HepG2 (cell line): ENCODE data around the gene ARHGAP9. TPM values are rescaled to one million over a fixed set of nuclear protein-coding genes. Genes with fewer than 3 reads are reported as not detected.
A peak's percentile ranks its signal among the peaks of the same experiment; 100 is the strongest.

Experiments used
- ATAC-seq: fragments of 200-7000 bp; cut with Tn5 transposase; 3 replicates; pipeline ENCODE4 v1.9.1; 2020; ENCODE audit warnings: mild to moderate bottlenecking, moderate library complexity
- BruUV-seq: library from RNA; stranded (reverse); fragments of 400-500 nt; replicated peaks from 2 replicates; lab custom pipeline; 2021; lab: Mats Ljungman, UMichigan
- CTCF ChIA-PET: fragments of 300-600 bp; formaldehyde crosslinking; extraction: SDS; loops from one replicate; lab custom pipeline; 2021; ENCODE audit warnings: low total read pairs, inconsistent platforms, low intra/inter-chr PET ratio; lab: Yijun Ruan, JAX
- POLR2A ChIA-PET: fragments of 350-600 bp; sonication (Branson Sonifier 250); formaldehyde crosslinking; loops from one replicate; lab custom pipeline; 2020; ENCODE audit warnings: antibody characterized with exemption, inconsistent platforms; lab: Yijun Ruan, JAX
- DNase-seq: peaks from one replicate; pipeline ENCODE4 v3.0.0-alpha.2; 2015; ENCODE audit warnings: low spot score
- FAIRE-seq: peaks from 3 replicates; lab custom pipeline; 2011; peaks lifted over from hg19 to GRCh38; lab: Jason Lieb, UNC
- H2AFZ ChIP-seq: one replicate; pipeline ENCODE4 v1.6.1; 2011; ENCODE audit warnings: low read length, inconsistent platforms
- H3K27ac ChIP-seq: fragments of 300-600 bp; 3 replicates; pipeline ENCODE4 v1.8.0; 2011; ENCODE audit warnings: mixed run types, mild to moderate bottlenecking, mixed read lengths, low read length, inconsistent platforms; ENCODE audit not compliant: insufficient read depth; ENCODE audit errors: extremely low read length
- H3K27me3 ChIP-seq, 2 experiments: fragments of 200-600 bp in 1 of 2; 2 replicates in 1 of 2; 3 replicates in 1 of 2; pipeline versions ENCODE4 v1.6.0 to v1.8.0; 2011; ENCODE audit warnings: low read length in 2 of 2, mild to moderate bottlenecking in 2 of 2, moderate library complexity in 2 of 2, inconsistent platforms in 1 of 2; ENCODE audit not compliant: insufficient read depth in 2 of 2, control insufficient read depth in 1 of 2
- H3K36me3 ChIP-seq, 2 experiments: fragments of 200-600 bp in 1 of 2; replicated peaks in 1 of 2; 2 replicates in 1 of 2; 3 replicates in 1 of 2; pipeline versions ENCODE4 v1.5.1 to v1.8.0; 2011; ENCODE audit warnings: low read length in 2 of 2, inconsistent platforms in 1 of 2; ENCODE audit not compliant: insufficient read depth in 2 of 2, control insufficient read depth in 1 of 2
- H3K4me1 ChIP-seq: 2 replicates; pipeline ENCODE4 v1.5.1; 2012; ENCODE audit warnings: low read length, inconsistent platforms; ENCODE audit not compliant: insufficient read depth
- H3K4me2 ChIP-seq: 2 replicates; pipeline ENCODE4 v1.6.0; 2011; ENCODE audit warnings: low read depth, low read length, inconsistent platforms
- H3K4me3 ChIP-seq, 3 experiments: fragments of 200-600 bp in 1 of 3; sonication (generic), shearing (Covaris generic) in 1 of 3; replicated peaks in 1 of 3; 2 replicates each; pipeline ENCODE4 v1.5.1; 2011 to 2016; ENCODE audit warnings: low read length in 3 of 3, inconsistent platforms in 2 of 3, low read depth in 2 of 3, mild to moderate bottlenecking in 2 of 3, control low read depth in 1 of 3, mixed read lengths in 1 of 3; ENCODE audit not compliant: insufficient read depth in 1 of 3
- H3K79me2 ChIP-seq: one replicate; pipeline ENCODE4 v1.6.1; 2011; ENCODE audit warnings: low read length, inconsistent platforms; ENCODE audit not compliant: insufficient read depth
- H3K9ac ChIP-seq: 2 replicates; pipeline ENCODE4 v1.6.0; 2011; ENCODE audit warnings: mild to moderate bottlenecking, low read depth, low read length, inconsistent platforms; ENCODE audit not compliant: insufficient read depth
- H3K9me3 ChIP-seq: 2 replicates; pipeline ENCODE4 v1.5.1; 2012; ENCODE audit warnings: mild to moderate bottlenecking, low read length
- H4K20me1 ChIP-seq: 2 replicates; pipeline ENCODE4 v1.6.0; 2011; ENCODE audit warnings: inconsistent platforms, mild to moderate bottlenecking, low read length, moderate library complexity; ENCODE audit not compliant: insufficient read depth
- ESRRA ChIP-seq: sonication (generic); formaldehyde crosslinking; IDR thresholded peaks from 2 replicates; pipeline ENCODE4 v1.5.1; 2020; ENCODE audit warnings: mild to moderate bottlenecking, low read depth, missing genetic modification reagents
- EZH2 ChIP-seq: conservative IDR thresholded peaks from 2 replicates; pipeline ENCODE4 v1.6.1; 2012; ENCODE audit warnings: mild to moderate bottlenecking, low read depth, low read length, moderate library complexity
- SAP130 ChIP-seq: IDR thresholded peaks from 2 replicates; pipeline ENCODE4 v1.6.1; 2016; ENCODE audit warnings: low read depth
- SRSF9 ChIP-seq: fragments of 200-400 bp; formaldehyde crosslinking; IDR thresholded peaks from 2 replicates; pipeline ENCODE4 v1.6.1; 2018; ENCODE audit warnings: borderline replicate concordance, mild to moderate bottlenecking, low read depth, low read length; ENCODE audit not compliant: insufficient read depth, poor library complexity, severe bottlenecking
- ZBTB7B ChIP-seq: sonication (generic); formaldehyde crosslinking; IDR thresholded peaks from 2 replicates; pipeline ENCODE4 v1.4.0; 2020; ENCODE audit warnings: missing genetic modification reagents
- ZNF232 ChIP-seq: sonication (generic); formaldehyde crosslinking; IDR thresholded peaks from 2 replicates; pipeline ENCODE4 v1.4.0; 2020; ENCODE audit warnings: missing genetic modification reagents, borderline replicate concordance
- ZNF263 ChIP-seq: sonication (generic); formaldehyde crosslinking; IDR thresholded peaks from 2 replicates; pipeline ENCODE4 v1.4.0; 2020; ENCODE audit warnings: missing genetic modification reagents
- ZSCAN25 ChIP-seq: sonication (generic); formaldehyde crosslinking; IDR thresholded peaks from 2 replicates; pipeline ENCODE4 v1.8.0; 2022; ENCODE audit warnings: mild to moderate bottlenecking, missing genetic modification reagents
- WGBS: methylation state at CpG from one replicate; pipeline ENCODE4 v1.1.6; 2017; ENCODE audit warnings: low lambda C conversion rate; 5-methylcytosine and 5-hydroxymethylcytosine counted together
- in situ Hi-C: cut with HindIII; loops from 2 replicates; pipeline ENCODE4 v1.10.0; 2017; ENCODE audit warnings: low pct_unique_long_range_greater_than_20kb; ENCODE audit not compliant: extremely low pct_ligation_motif_present
- intact Hi-C: fragments of 100-400 bp; cut with micrococcal nuclease; formaldehyde crosslinking; loops from one replicate; pipeline ENCODE4 v1.10.0; 2022; ENCODE audit not compliant: unreplicated experiment
- polyA plus RNA-seq, 8 experiments: library from polyadenylated mRNA; depleted of rRNA in 3 of 8; stranded (reverse) in 7 of 8; unstranded in 1 of 8; fragments of >200 nt; fragmentation: Illumina TruSeq in 4 of 8; extraction: Trizol in 4 of 8; gene quantifications; 2 replicates each; pipeline versions ENCODE4 v1.2.1 to v1.2.3, GENCODE V29; 2011 to 2016; ENCODE audit warnings: low read depth in 4 of 8, missing spikeins in 1 of 8, mixed read lengths in 1 of 8; ENCODE audit not compliant: insufficient read depth in 1 of 8
- total RNA-seq, 5 experiments: library from RNA; depleted of rRNA; stranded (reverse); fragments of >200 nt; fragmentation: Illumina TruSeq; extraction: Trizol; gene quantifications; 2 replicates each; pipeline ENCODE4 v1.2.3, GENCODE V29; 2016; ENCODE audit warnings: low read depth in 1 of 5
- TF ChIP-seq, protein P1 (sequence below): sonication (generic); formaldehyde crosslinking; IDR thresholded peaks from 2 replicates; pipeline ENCODE4 v1.8.1; 2023; ENCODE audit warnings: mild to moderate bottlenecking, moderate library complexity, missing genetic modification reagents

ARHGAP9 gene
- total and polyA plus RNA-seq, 2 of the 13 experiments (the other 11 are each of a cell fraction or from before 2014, with no cell fraction given), result 0.18 to 1.2 TPM

DNA sequence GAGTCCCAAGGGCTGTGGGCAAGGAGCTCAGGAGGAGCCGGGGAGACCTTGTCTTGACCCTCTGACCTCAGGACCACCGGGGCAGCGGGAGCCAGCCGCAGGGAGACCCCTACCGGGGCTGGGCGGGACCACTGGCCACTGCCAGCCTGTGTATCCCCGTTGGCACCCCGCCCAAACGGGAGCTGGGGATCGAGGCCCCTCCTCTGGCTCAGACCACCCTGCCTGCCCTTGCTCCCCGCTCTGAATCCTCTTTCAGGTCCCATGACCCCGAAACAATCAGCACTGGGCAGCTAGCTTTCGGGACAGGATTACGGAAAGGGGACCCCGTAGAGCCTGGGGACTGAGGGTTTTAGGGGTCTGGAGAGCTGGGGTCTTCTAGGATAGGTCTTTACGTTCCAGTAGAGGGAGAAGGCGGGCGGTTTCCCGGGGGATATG lies 18.8 kb downstream of the ARHGAP9 start:
- Histone ChIP-seq H4K20me1 (no peaks in the 10 kb centered on the region), H3K4me3 (peak overlapping the region; percentile 53 to 94 (median 68)), H2AFZ (no peak overlapping the region), H3K9me3 (no peaks in the 10 kb centered on the region), H3K27ac (no peak overlapping the region), H3K27me3 (peaks cover 0 to 26% of the 10 kb centered on the region in 2 experiments; a peak in 2 of 5 replicates), H3K4me2 (peak overlapping the region; percentile 99), H3K36me3 (no peaks in the 10 kb centered on the region), H3K9ac (peak overlapping the region; percentile 34; the same call in 1 of the 2 replicates), H3K4me1 (peaks cover 62% of the 10 kb centered on the region), H3K79me2 (peaks cover 10% of the 10 kb centered on the region)
- POLR2A ChIA-PET, result interaction anchor here (0.6 to 1.0 kb wide), 2 partner anchors 21 to 60 kb away, joined by 3 to 5 read pairs; no protein-coding TSS in a partner anchor
- DNase-seq (no peak), FAIRE-seq (no peak), ATAC-seq (no peak)
- no peak for TF ChIP-seq ZNF263
- TF ChIP-seq ZBTB7B, result 0 out of 2 replicates have a peak, but pooled peaks have one; percentile 39
- 0 out of 2 replicates have a peak, but pooled peaks have one; percentile 37 for TF ChIP-seq EZH2
- no peak for TF ChIP-seq ZSCAN25 (CRISPR knock-in tag)
- no peak for TF ChIP-seq SRSF9
- no peak for TF ChIP-seq ESRRA (CRISPR knock-in tag)
- TF ChIP-seq SAP130 (CRISPR knock-in tag), result no peak
- TF ChIP-seq, protein P1, sequence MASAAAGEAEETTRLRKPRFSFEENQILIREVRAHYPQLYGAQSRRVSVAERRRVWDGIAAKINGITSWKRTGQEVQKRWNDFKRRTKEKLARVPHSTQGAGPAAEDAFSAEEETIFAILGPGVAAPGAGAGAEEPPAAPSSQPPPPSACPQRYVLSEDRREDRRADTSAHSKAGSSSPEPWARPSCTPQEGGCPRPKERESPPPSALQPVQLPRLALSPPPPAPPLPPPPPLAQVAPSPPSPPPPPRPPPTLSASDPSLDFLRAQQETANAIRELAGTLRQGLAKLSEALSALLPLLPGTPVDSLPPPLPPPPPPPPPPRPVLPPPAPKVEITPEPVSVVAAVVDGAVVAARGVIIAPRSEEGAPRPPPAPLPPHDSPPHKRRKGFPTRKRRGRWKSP (CRISPR knock-in tag), result no peak
- TF ChIP-seq ZNF232 (CRISPR knock-in tag), result no peak
- no TSS peak for BruUV-seq
- CTCF ChIA-PET, result interaction anchor here (0.5 kb wide), 1 partner anchor 180 kb away, joined by 3 read pairs; no protein-coding TSS in a partner anchor
- in situ Hi-C loops (no loop called here), intact Hi-C loops (no loop called here)
- WGBS, result 5% methylated on average over 7 of the region's 19 CpGs
